PFSK-1 (cell line): Measurements from ENCODE around the gene MAPK12.
A peak's percentile ranks its signal among the peaks of the same experiment; 100 is the strongest.

Experiments
- FOXP2 ChIP-seq: optimal IDR thresholded peaks from 2 replicates; pipeline ENCODE3; 2011; ENCODE audit warnings: borderline replicate concordance, control low read depth, inconsistent platforms; ENCODE audit not compliant: insufficient read depth; ENCODE audit errors: extremely low read length, extremely low read depth
- POLR2AphosphoS5 ChIP-seq: IDR thresholded peaks from 2 replicates; pipeline ENCODE4 v1.6.1; 2012; ENCODE audit warnings: low read depth, mild to moderate bottlenecking, control low read depth, low read length, moderate library complexity
- SIN3A ChIP-seq: IDR thresholded peaks from 2 replicates; pipeline ENCODE4 v1.6.1; 2012; ENCODE audit warnings: mild to moderate bottlenecking, low read length, moderate library complexity, borderline replicate concordance; ENCODE audit not compliant: insufficient read depth
- TAF1 ChIP-seq: IDR thresholded peaks from 2 replicates; pipeline ENCODE4 v1.6.1; 2012; ENCODE audit warnings: low read length, control low read depth, borderline replicate concordance; ENCODE audit not compliant: insufficient read depth
- TF ChIP-seq, protein P1 (sequence below), 2 experiments: IDR thresholded peaks; 2 replicates each; pipeline versions ENCODE4 v1.6.1 to v1.8.0; 2011 to 2012; ENCODE audit warnings: low read depth in 2 of 2, low read length in 2 of 2, control low read depth in 1 of 2, inconsistent platforms in 1 of 2, mild to moderate bottlenecking in 1 of 2, moderate library complexity in 1 of 2; ENCODE audit not compliant: insufficient read depth in 1 of 2

The MAPK12 gene

DNA sequence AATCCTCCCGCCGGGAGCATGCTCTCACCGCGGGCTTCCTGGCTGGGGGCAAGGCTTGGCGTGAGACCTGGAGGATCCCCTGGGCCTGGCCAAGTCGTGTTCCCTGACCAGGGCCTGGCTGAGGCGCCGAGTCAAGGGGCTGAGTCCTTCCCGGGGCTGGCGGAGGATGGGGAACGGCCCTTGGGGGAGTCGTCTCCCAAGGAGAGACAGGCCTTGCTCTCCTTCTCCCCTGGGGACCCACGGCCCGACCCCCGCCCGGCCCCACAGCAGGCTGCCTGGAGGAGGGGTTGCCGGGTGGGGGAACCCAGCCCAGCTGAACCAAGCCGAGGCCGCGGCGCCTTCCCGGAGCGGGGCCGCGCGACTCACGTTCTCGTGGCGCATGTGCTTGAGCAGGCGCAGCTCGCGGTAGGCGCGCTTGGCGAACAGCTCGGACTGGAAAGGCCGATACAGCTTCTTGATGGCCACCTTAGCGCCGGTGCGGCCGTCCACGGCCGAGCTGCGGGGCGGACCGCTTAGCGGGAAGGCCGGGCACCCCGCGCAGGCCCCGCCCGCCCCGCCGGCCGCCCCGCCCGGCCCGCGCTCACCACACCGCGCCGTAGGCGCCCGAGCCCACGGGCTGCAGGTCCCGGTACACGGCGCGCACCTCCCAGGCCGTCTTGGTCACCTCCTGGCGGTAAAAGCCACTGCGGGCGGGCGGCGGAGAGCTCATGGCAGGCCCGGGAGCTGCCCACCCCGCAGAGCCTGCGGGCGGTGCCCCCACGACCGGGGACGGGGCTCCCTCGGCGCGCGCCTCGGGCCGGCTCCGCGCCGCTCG lies 475 bp downstream of the MAPK12 start:
- TF ChIP-seq SIN3A, result no peak
- TF ChIP-seq POLR2AphosphoS5, result no peak
- no peak for TF ChIP-seq FOXP2
- TF ChIP-seq, protein P1, sequence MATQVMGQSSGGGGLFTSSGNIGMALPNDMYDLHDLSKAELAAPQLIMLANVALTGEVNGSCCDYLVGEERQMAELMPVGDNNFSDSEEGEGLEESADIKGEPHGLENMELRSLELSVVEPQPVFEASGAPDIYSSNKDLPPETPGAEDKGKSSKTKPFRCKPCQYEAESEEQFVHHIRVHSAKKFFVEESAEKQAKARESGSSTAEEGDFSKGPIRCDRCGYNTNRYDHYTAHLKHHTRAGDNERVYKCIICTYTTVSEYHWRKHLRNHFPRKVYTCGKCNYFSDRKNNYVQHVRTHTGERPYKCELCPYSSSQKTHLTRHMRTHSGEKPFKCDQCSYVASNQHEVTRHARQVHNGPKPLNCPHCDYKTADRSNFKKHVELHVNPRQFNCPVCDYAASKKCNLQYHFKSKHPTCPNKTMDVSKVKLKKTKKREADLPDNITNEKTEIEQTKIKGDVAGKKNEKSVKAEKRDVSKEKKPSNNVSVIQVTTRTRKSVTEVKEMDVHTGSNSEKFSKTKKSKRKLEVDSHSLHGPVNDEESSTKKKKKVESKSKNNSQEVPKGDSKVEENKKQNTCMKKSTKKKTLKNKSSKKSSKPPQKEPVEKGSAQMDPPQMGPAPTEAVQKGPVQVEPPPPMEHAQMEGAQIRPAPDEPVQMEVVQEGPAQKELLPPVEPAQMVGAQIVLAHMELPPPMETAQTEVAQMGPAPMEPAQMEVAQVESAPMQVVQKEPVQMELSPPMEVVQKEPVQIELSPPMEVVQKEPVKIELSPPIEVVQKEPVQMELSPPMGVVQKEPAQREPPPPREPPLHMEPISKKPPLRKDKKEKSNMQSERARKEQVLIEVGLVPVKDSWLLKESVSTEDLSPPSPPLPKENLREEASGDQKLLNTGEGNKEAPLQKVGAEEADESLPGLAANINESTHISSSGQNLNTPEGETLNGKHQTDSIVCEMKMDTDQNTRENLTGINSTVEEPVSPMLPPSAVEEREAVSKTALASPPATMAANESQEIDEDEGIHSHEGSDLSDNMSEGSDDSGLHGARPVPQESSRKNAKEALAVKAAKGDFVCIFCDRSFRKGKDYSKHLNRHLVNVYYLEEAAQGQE (IDR thresholded peaks at IDR 0.05; ENCODE audit: insufficient read depth in 1 of 2, low read depth in 2 of 2, low read length in 2 of 2), result no peak
- TF ChIP-seq TAF1, result 0 out of 2 replicates have a peak, but pooled peaks have one; percentile 1

DNA sequence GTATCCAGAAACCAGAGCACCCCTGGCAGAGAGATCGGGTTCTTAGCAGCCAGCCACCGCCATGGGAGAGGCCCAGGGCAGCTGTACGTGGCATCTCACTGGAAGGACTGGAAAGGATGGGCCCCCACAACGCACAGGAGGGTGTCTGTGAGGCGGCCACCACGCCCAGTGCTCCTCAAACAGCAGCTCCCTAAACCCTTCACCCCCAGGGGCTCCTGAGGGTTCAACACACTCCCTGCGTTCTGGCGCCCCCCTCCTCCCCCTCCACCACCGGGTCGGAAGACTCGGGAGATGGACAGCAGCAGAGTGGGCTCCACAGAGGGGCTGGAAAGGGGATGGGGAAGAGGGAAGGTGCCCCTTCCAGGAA lies 1.1 kb downstream of the MAPK12 start:
- TF ChIP-seq TAF1 (no peak), POLR2AphosphoS5 (no peak), FOXP2 (no peak)
- TF ChIP-seq, protein P1 (IDR thresholded peaks at IDR 0.05; ENCODE audit: insufficient read depth in 1 of 2, low read depth in 2 of 2, low read length in 2 of 2), result no peak

DNA sequence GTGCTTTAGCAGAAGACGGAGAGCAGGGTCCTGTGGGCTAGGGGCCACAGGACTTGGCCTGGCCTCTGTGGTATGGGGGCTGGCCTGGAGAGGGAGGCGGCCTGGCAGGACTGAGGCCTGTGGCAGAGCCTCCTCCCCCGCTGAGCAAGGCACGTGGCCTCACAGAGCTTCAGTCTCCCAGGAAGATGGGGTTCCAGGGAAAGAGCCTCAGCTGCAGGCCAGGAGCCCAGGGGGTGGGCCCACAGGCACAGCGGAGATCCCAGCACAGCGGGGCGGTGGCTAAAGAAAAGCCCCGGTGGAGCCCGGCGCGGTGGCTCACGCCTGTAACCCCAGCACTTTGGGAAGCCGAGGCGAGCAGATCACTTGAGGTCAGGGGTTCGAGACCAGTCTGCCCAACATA lies 2.2 kb downstream of the MAPK12 start:
- TF ChIP-seq SIN3A, result no peak

DNA sequence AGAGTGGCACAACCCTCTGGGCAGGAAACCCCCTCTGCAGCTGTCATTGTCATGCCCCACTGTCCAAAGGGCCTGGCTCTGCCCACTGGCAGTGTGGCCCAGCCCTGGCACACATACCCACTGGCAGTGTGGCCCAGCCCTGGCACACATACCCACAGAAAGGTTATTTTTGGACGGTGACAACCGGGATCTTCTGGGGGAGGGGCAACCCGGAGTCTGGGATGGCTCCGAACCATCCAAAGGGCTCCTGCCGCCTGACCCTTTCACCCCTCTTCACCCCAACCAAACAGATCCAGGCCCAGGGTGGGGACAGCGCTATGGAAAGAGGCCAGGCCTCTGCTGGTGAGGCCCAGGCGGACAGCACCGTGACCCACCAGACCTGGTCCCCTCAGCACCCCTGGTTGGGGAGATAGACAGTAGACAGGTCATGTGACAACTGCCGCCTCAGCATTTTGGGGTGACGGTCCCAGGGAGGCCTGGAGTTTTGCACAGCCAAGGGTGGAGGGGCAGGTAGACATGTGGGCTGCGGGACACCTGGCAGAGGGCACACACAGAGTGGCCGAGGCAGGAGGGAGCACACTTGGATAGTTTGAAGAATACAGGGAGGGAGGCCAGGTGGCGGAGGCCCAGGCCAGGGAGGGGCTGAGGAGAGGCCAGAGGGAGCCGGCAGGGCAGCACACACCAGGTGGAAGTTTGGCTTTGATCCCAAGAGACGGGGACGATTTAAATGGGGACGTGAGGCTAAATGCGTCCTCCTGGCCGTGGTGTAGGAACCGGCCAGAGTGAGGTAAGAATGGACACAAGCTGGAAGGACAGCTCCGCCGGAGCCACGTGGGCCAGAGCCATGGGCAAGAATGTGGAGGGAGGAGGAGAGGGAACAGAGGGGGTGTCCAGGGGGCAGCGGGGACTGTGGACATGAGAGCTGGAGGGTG lies 2.9 kb downstream of the MAPK12 start:
- TF ChIP-seq POLR2AphosphoS5 (no peak), FOXP2 (no peak), SIN3A (no peak), TAF1 (no peak)
- TF ChIP-seq, protein P1 (IDR thresholded peaks at IDR 0.05; ENCODE audit: insufficient read depth in 1 of 2, low read depth in 2 of 2, low read length in 2 of 2), result no peak

DNA sequence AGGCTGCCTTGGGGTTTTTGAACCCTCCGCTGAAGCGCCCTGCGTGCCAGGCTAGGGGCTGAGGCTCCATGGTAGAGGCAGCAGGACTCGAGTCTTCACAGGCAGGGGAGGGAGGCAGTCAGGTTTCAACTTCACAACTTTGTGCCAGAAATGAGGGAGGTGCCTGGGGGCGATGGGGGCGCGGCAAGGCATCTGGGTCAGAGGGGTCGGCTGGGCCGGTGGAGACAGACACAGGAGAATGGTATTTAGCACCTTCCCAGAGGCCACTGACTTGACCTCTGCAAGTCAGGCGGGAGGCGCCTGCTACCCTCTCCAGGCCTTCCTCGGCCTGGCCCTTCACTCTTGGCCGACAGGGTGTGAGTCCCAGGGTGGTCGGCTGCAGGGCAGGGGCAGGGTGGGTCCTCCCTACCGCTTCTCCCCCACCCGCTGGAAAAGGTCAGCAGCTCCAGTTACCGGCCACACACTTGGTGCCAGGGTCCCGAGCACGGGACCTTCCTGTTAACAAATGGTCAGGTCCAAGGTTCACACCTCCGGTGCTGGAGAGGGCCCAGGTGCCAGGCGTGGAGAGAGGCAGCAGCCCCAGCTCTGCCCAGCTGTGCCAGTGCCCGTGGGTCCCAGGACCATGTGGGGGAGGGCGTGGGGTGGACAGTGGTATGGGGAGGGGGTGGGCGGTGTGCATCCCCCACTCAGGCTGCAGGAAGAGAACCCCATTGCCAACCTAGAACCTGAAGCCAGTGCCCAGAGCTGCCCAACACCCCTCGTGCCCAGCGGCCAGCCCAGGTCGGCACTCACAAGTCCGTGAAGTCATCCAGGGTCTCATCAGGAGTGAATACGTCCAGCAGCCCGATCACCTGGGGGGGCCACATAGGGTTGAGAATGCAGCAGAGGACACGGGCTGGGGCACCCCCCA lies 3.8 kb downstream of the MAPK12 start:
- TF ChIP-seq POLR2AphosphoS5 (no peak), SIN3A (no peak), FOXP2 (no peak), TAF1 (no peak)
- TF ChIP-seq, protein P1 (IDR thresholded peaks at IDR 0.05; ENCODE audit: insufficient read depth in 1 of 2, low read depth in 2 of 2, low read length in 2 of 2), result no peak
